GM23248 (cell line): Measurements from ENCODE around the gene FAM193A. TPM values are rescaled to one million over a fixed set of nuclear protein-coding genes. Genes with fewer than 3 reads are reported as not detected.

Experiments used
- DNase-seq: peaks from one replicate; pipeline ENCODE4 v3.0.0-alpha.2; 2015
- H2AFZ ChIP-seq: fragments of 200-600 bp; sonication (generic); 2 replicates; pipeline ENCODE4 v1.6.1; 2016; ENCODE audit warnings: antibody characterized with exemption
- H3F3A ChIP-seq: fragments of 200-600 bp; sonication (generic); 2 replicates; pipeline ENCODE4 v1.6.1; 2016; ENCODE audit warnings: mild to moderate bottlenecking, antibody characterized with exemption, mixed run types; ENCODE audit not compliant: insufficient read depth
- H3K27ac ChIP-seq: fragments of 200-600 bp; sonication (generic); 2 replicates; pipeline ENCODE4 v1.5.1; 2016; ENCODE audit warnings: mild to moderate bottlenecking
- H3K27me3 ChIP-seq: fragments of 200-600 bp; sonication (generic); replicated peaks from 2 replicates; pipeline ENCODE4 v1.6.1; 2016; ENCODE audit warnings: mild to moderate bottlenecking; ENCODE audit not compliant: insufficient read depth
- H3K36me3 ChIP-seq: fragments of 200-600 bp; sonication (generic); 2 replicates; pipeline ENCODE4 v1.6.1; 2016; ENCODE audit warnings: low read depth, mild to moderate bottlenecking
- H3K4me1 ChIP-seq: fragments of 200-600 bp; sonication (generic); 2 replicates; pipeline ENCODE4 v1.6.1; 2016; ENCODE audit warnings: mild to moderate bottlenecking; ENCODE audit not compliant: insufficient read depth
- H3K4me2 ChIP-seq: fragments of 200-600 bp; sonication (generic); one replicate; pipeline ENCODE4 v1.6.1; 2016; ENCODE audit warnings: mild to moderate bottlenecking; ENCODE audit not compliant: unreplicated experiment
- H3K4me3 ChIP-seq: fragments of 200-600 bp; sonication (generic); 2 replicates; pipeline ENCODE4 v1.5.1; 2016; ENCODE audit warnings: mild to moderate bottlenecking
- H3K79me2 ChIP-seq: fragments of 200-600 bp; sonication (generic); 2 replicates; pipeline ENCODE4 v1.6.1; 2016; ENCODE audit warnings: mild to moderate bottlenecking; ENCODE audit not compliant: insufficient read depth
- H3K9ac ChIP-seq: fragments of 200-600 bp; sonication (generic); 2 replicates; pipeline ENCODE4 v1.6.1; 2016; ENCODE audit warnings: mild to moderate bottlenecking
- H3K9me2 ChIP-seq: fragments of 200-600 bp; sonication (generic); 2 replicates; pipeline ENCODE4 v1.6.1; 2016; ENCODE audit warnings: mixed run types, mild to moderate bottlenecking, moderate library complexity; ENCODE audit not compliant: insufficient read depth
- H3K9me3 ChIP-seq: fragments of 200-600 bp; sonication (generic); one replicate; pipeline ENCODE4 v1.6.1; 2017; ENCODE audit warnings: low read depth
- H4K20me1 ChIP-seq: fragments of 200-600 bp; sonication (generic); 2 replicates; pipeline ENCODE4 v1.6.0; 2016; ENCODE audit not compliant: insufficient read depth
- EZH2 ChIP-seq: fragments of 200-600 bp; sonication (generic); IDR thresholded peaks from 2 replicates; pipeline ENCODE4 v1.6.1; 2018; ENCODE audit warnings: antibody characterized with exemption, mild to moderate bottlenecking; ENCODE audit not compliant: insufficient read depth, poor library complexity, severe bottlenecking
- EZH2phosphoT487 ChIP-seq: fragments of 200-600 bp; sonication (generic); IDR thresholded peaks from 2 replicates; pipeline ENCODE4 v1.6.1; 2018; ENCODE audit warnings: antibody characterized with exemption, moderate library complexity, mild to moderate bottlenecking, low read depth; ENCODE audit not compliant: insufficient read depth
- WGBS, 2 experiments: methylation state at CpG; one replicate each; pipeline ENCODE4 v1.1.6; 2015 to 2017; ENCODE audit warnings: low lambda C conversion rate in 2 of 2, low coverage in 1 of 2; ENCODE audit errors: missing lambda C conversion rate in 2 of 2; 5-methylcytosine and 5-hydroxymethylcytosine counted together
- in situ Hi-C: fragments of 300-500 bp; cut with MboI; formaldehyde crosslinking; loops from 2 replicates; pipeline ENCODE4 v1.15.0; 2020
- polyA plus RNA-seq: library from polyadenylated mRNA; unstranded; fragments of >200 nt; fragmentation: Nextera tagmentation; extraction: Ambion mirVana; gene quantifications from 2 replicates; pipeline ENCODE4 v1.2.1, GENCODE V29; 2016
- total RNA-seq: library from RNA; depleted of rRNA; stranded (reverse); fragments of >200 nt; shearing (Covaris generic); gene quantifications from 2 replicates; pipeline ENCODE4 v1.2.3, GENCODE V29; 2014

FAM193A gene
- total and polyA plus RNA-seq, 2 experiments from 2014 or later, result 5.0 to 19.0 TPM

DNA sequence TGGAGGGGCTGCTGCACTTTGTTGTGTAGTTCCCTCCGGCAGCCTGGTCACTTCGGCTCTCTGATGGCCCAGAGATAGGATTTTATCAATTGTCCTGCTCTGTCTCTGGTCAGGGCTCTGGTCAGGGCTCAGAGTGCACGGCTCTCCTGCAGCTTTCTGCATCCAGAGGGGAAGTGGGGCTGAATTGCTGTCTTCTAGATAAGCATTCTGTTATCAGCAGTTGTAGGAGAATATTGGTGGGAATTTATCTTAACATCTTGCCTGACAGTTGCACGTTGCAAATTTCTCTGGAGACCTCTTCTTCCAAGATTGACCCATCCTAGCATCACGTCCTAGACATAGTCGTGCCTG is 62.8 kb downstream of the FAM193A start:
- H2AFZ ChIP-seq, result no peak overlapping the region
- H4K20me1 ChIP-seq, result peaks cover 19% of the 10 kb centered on the region; the same call in 1 of the 2 replicates
- H3K27me3 ChIP-seq, result no peaks in the 10 kb centered on the region
- no peaks in the 10 kb centered on the region for H3F3A ChIP-seq
- 75 to 77% methylated on average over 6 of the region's 6 CpGs for WGBS, 2 experiments
- no peak overlapping the region for H3K4me3 ChIP-seq
- no peak overlapping the region for H3K9ac ChIP-seq
- no peaks in the 10 kb centered on the region for H3K9me2 ChIP-seq
- no peaks in the 10 kb centered on the region; the same call in 1 of the 2 replicates for H3K36me3 ChIP-seq
- no peaks in the 10 kb centered on the region for H3K9me3 ChIP-seq
- no peak overlapping the region for H3K4me2 ChIP-seq
- peaks cover 100% of the 10 kb centered on the region for H3K79me2 ChIP-seq
- no peak overlapping the region for H3K27ac ChIP-seq
- no peak for DNase-seq
- H3K4me1 ChIP-seq, result peaks cover 8% of the 10 kb centered on the region
- no peak for TF ChIP-seq EZH2phosphoT487
- TF ChIP-seq EZH2, result no peak
- in situ Hi-C loops, result no loop called here

DNA sequence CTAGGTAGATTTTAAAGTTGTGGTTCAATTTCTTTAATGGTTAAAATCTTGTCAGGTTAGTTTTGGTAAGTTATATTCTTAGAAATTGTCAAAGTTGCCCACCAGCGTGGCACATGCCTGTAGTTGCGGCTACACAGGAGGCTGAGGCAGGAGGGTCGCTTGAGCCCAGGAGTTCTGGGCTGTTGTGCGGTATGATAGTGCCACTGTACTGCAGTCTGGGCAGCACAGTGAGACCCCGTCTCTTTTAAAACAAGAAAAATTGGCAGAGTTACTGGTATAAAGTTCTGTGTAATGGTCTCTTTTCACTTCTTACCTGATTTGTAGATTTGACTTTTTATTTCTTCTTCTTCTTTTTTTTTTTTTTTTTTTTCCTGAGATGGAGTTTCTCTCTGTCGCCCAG is 64.4 kb downstream of the FAM193A start:
- Histone ChIP-seq H3F3A (no peaks in the 10 kb centered on the region), H4K20me1 (peaks cover 16% of the 10 kb centered on the region; the same call in 1 of the 2 replicates), H3K27ac (no peak overlapping the region)

GRCh38 chr4:2604614-2605013 is 68.2 kb downstream of the FAM193A start:
- Histone ChIP-seq H3K4me1 (no peaks in the 10 kb centered on the region), H4K20me1 (peaks cover 7% of the 10 kb centered on the region; the same call in 1 of the 2 replicates), H3K79me2 (peaks cover 100% of the 10 kb centered on the region), H3F3A (no peaks in the 10 kb centered on the region), H3K9me2 (no peaks in the 10 kb centered on the region), H3K9me3 (no peaks in the 10 kb centered on the region), H3K36me3 (no peaks in the 10 kb centered on the region), H3K27me3 (no peaks in the 10 kb centered on the region), H3K27ac (no peak overlapping the region), H2AFZ (no peak overlapping the region), H3K4me3 (no peak overlapping the region), H3K4me2 (no peak overlapping the region), H3K9ac (no peak overlapping the region)
- in situ Hi-C loops, result no loop called here
- 81 to 91% methylated on average over 4 of the region's 4 CpGs for WGBS, 2 experiments
- no peak for TF ChIP-seq EZH2phosphoT487
- no peak for TF ChIP-seq EZH2
- DNase-seq, result no peak

More for the DNA sequence above, 64.4 kb downstream of the FAM193A start:
- peaks cover 100% of the 10 kb centered on the region for H3K79me2 ChIP-seq
- WGBS, 2 experiments, result 93 to 96% methylated on average over 6 of the region's 6 CpGs
- DNase-seq, result no peak
- TF ChIP-seq EZH2 (no peak), EZH2phosphoT487 (no peak)
- H3K36me3 ChIP-seq, result no peaks in the 10 kb centered on the region; the same call in 1 of the 2 replicates
- H3K9me2 ChIP-seq, result no peaks in the 10 kb centered on the region
- no peak overlapping the region for H3K4me2 ChIP-seq
- no peaks in the 10 kb centered on the region for H3K9me3 ChIP-seq
- no peaks in the 10 kb centered on the region for H3K27me3 ChIP-seq
- H2AFZ ChIP-seq, result no peak overlapping the region
- H3K4me1 ChIP-seq, result peaks cover 3% of the 10 kb centered on the region; the same call in 1 of the 2 replicates
- in situ Hi-C loops, result no loop called here
- no peak overlapping the region for H3K4me3 ChIP-seq
- H3K9ac ChIP-seq, result no peak overlapping the region

DNA sequence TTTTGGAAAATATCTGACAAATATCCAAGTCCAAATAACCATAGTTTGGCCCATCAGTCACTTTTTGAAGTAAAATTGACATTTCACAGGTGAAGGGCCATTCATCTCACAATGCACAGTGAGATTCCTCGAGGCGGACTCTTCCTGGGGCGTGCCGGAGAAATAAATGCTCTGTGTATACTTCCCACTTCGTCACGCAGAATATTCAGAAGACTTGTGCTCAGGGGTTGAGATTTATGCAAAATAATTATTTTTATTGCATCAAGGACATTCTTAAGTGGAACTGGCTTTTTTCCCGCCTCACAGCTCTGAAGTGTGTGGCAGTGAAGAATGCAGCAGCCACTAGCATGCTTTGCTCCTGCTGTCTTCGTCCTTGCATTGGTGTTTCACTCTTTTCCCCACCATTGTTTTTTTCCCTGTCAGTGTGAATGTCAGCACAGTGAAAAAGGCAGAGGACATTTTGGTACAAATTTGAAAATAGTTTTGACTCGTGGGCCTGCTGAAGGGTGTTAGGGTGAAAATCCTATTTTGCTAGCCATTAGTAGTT is 70.6 kb downstream of the FAM193A start:
- Histone ChIP-seq H3K9ac (no peak overlapping the region), H3F3A (no peaks in the 10 kb centered on the region), H3K36me3 (no peaks in the 10 kb centered on the region), H3K9me3 (no peaks in the 10 kb centered on the region), H3K27ac (no peak overlapping the region), H3K4me2 (no peak overlapping the region), H3K9me2 (no peaks in the 10 kb centered on the region), H3K27me3 (no peaks in the 10 kb centered on the region), H4K20me1 (peaks cover 4% of the 10 kb centered on the region; the same call in 1 of the 2 replicates), H3K79me2 (peaks cover 100% of the 10 kb centered on the region), H3K4me3 (no peak overlapping the region), H3K4me1 (no peaks in the 10 kb centered on the region), H2AFZ (no peak overlapping the region)
- WGBS, 2 experiments, result 76% methylated on average over 9 of the region's 9 CpGs
- DNase-seq, result no peak
- in situ Hi-C loops, result no loop called here
- TF ChIP-seq EZH2, result no peak
- no peak for TF ChIP-seq EZH2phosphoT487
